SJSA1 (cell line): ENCODE results near the gene REX1BD. TPM values are rescaled to one million over a fixed set of nuclear protein-coding genes. Genes with fewer than 3 reads are reported as not detected.

Experiments
- DNase-seq, 2 experiments: peaks; one replicate each; pipeline ENCODE4 v3.0.0-alpha.2; 2015 to 2020; ENCODE audit warnings: low spot score in 2 of 2, low read depth in 1 of 2
- H3K27ac ChIP-seq: fragments of 250-450 bp; sonication (Bioruptor Pico); 2 replicates; pipeline ENCODE4 v1.5.1; 2020; ENCODE audit warnings: mild to moderate bottlenecking, moderate library complexity
- H3K27me3 ChIP-seq: fragments of 250-450 bp; sonication (Bioruptor Pico); replicated peaks from 2 replicates; pipeline ENCODE4 v1.5.1; 2020; ENCODE audit warnings: mild to moderate bottlenecking, moderate library complexity
- H3K36me3 ChIP-seq: fragments of 250-450 bp; sonication (Bioruptor Pico); 2 replicates; pipeline ENCODE4 v1.5.1; 2020; ENCODE audit warnings: mild to moderate bottlenecking
- H3K4me1 ChIP-seq: fragments of 250-450 bp; sonication (Bioruptor Pico); replicated peaks from 2 replicates; pipeline ENCODE4 v1.6.1; 2021; ENCODE audit warnings: mild to moderate bottlenecking
- H3K4me3 ChIP-seq: fragments of 250-450 bp; sonication (Bioruptor Pico); 2 replicates; pipeline ENCODE4 v1.5.1; 2020; ENCODE audit warnings: mild to moderate bottlenecking
- H3K9me3 ChIP-seq: fragments of 250-450 bp; sonication (Bioruptor Pico); replicated peaks from 2 replicates; pipeline ENCODE4 v1.5.1; 2020; ENCODE audit warnings: mild to moderate bottlenecking
- total RNA-seq: library from RNA; depleted of rRNA; stranded (reverse); fragments of >200 nt; shearing (Covaris generic); gene quantifications from 2 replicates; pipeline ENCODE4 v1.2.3, GENCODE V29; 2014

REX1BD gene
- total RNA-seq, 1 experiment from 2014 or later = 84.0 TPM

GRCh38 chr19:18610556-18611326 lies 22.1 kb downstream of the REX1BD start:
- DNase-seq = no peak
- H3K36me3 ChIP-seq = no peaks in the 10 kb centered on the region
- no peak overlapping the region for H3K4me3 ChIP-seq
- no peaks in the 10 kb centered on the region for H3K9me3 ChIP-seq
- H3K4me1 ChIP-seq = peaks cover 16% of the 10 kb centered on the region
- no peak overlapping the region for H3K27ac ChIP-seq
- peaks cover 88% of the 10 kb centered on the region for H3K27me3 ChIP-seq

- Histone ChIP-seq H3K4me3 (no peak overlapping the region), H3K9me3 (no peaks in the 10 kb centered on the region), H3K27me3 (peaks cover 82% of the 10 kb centered on the region), H3K27ac (no peak overlapping the region), H3K4me1 (peaks cover 16% of the 10 kb centered on the region), H3K36me3 (no peaks in the 10 kb centered on the region)
- no peak for DNase-seq
These were observed 22.9 kb downstream of the REX1BD start for GRCh38 chr19:18611327-18612050.

- peak overlapping the region; percentile 17; the same call in 1 of the 2 replicates for H3K4me3 ChIP-seq
- H3K27me3 ChIP-seq = peaks cover 81% of the 10 kb centered on the region
- no peaks in the 10 kb centered on the region for H3K36me3 ChIP-seq
- peaks cover 16% of the 10 kb centered on the region for H3K4me1 ChIP-seq
- DNase-seq = no peak
- H3K9me3 ChIP-seq = no peaks in the 10 kb centered on the region; the same call in 1 of the 2 replicates
- no peak overlapping the region for H3K27ac ChIP-seq
These were observed 23.6 kb downstream of the REX1BD start for GRCh38 chr19:18612051-18612771.

- peaks cover 74% of the 10 kb centered on the region for H3K27me3 ChIP-seq
- H3K9me3 ChIP-seq = no peaks in the 10 kb centered on the region; the same call in 1 of the 2 replicates
- no peak for DNase-seq
- H3K36me3 ChIP-seq = no peaks in the 10 kb centered on the region
- no peak within 1 kb of the TSS for H3K27ac ChIP-seq
- peaks cover 12% of the 10 kb centered on the region for H3K4me1 ChIP-seq
- peak within 1 kb of the TSS; percentile 17; the same call in 1 of the 2 replicates for H3K4me3 ChIP-seq
These were observed 24.4 kb downstream of the REX1BD start, which contains the start of gene TMEM59L for GRCh38 chr19:18612772-18613588. Gene TMEM59L, plus strand, starts transcription at chr19:18612870. Its CDS starts 89 bp downstream, at chr19:18612959.

- Histone ChIP-seq H3K4me3 (no peak overlapping the region), H3K4me1 (peaks cover 12% of the 10 kb centered on the region), H3K36me3 (no peaks in the 10 kb centered on the region), H3K27ac (no peak overlapping the region), H3K9me3 (no peaks in the 10 kb centered on the region; the same call in 1 of the 2 replicates), H3K27me3 (peaks cover 66% of the 10 kb centered on the region)
- DNase-seq = no peak
These were observed 25.1 kb downstream of the REX1BD start for GRCh38 chr19:18613589-18614234.

- H3K9me3 ChIP-seq = no peaks in the 10 kb centered on the region; the same call in 1 of the 2 replicates
- DNase-seq = no peak
- H3K27me3 ChIP-seq = peaks cover 45% of the 10 kb centered on the region
- H3K4me1 ChIP-seq = peaks cover 10% of the 10 kb centered on the region
- no peaks in the 10 kb centered on the region for H3K36me3 ChIP-seq
- no peak overlapping the region for H3K27ac ChIP-seq
- no peak overlapping the region for H3K4me3 ChIP-seq
These were observed 27.4 kb downstream of the REX1BD start for GRCh38 chr19:18616023-18616422.

- H3K36me3 ChIP-seq = no peaks in the 10 kb centered on the region
These were observed 29.0 kb downstream of the REX1BD start for GRCh38 chr19:18617562-18617961.

GRCh38 chr19:18618236-18618635 lies 29.6 kb downstream of the REX1BD start:
- H3K27me3 ChIP-seq = peaks cover 26% of the 10 kb centered on the region
- no peak overlapping the region for H3K27ac ChIP-seq
- H3K4me1 ChIP-seq = no peaks in the 10 kb centered on the region
- DNase-seq = no peak
- no peaks in the 10 kb centered on the region for H3K36me3 ChIP-seq
- H3K9me3 ChIP-seq = no peaks in the 10 kb centered on the region; the same call in 1 of the 2 replicates
- no peak overlapping the region for H3K4me3 ChIP-seq

More at GRCh38 chr19:18617562-18617961, 29.0 kb downstream of the REX1BD start:
- no peaks in the 10 kb centered on the region; the same call in 1 of the 2 replicates for H3K9me3 ChIP-seq
- H3K27me3 ChIP-seq = peaks cover 32% of the 10 kb centered on the region
- no peak for DNase-seq
- no peak overlapping the region for H3K4me3 ChIP-seq
- no peak overlapping the region for H3K27ac ChIP-seq
- peaks cover 4% of the 10 kb centered on the region for H3K4me1 ChIP-seq

- peaks cover 5% of the 10 kb centered on the region for H3K27me3 ChIP-seq
- H3K4me3 ChIP-seq = no peak overlapping the region
- H3K27ac ChIP-seq = no peak overlapping the region
- no peaks in the 10 kb centered on the region; the same call in 1 of the 2 replicates for H3K9me3 ChIP-seq
- no peak for DNase-seq
- H3K36me3 ChIP-seq = no peaks in the 10 kb centered on the region
- no peaks in the 10 kb centered on the region for H3K4me1 ChIP-seq
These were observed 31.7 kb downstream of the REX1BD start for GRCh38 chr19:18620311-18620710.

- Histone ChIP-seq H3K36me3 (no peaks in the 10 kb centered on the region), H3K27me3 (no peaks in the 10 kb centered on the region; the same call in 1 of the 2 replicates), H3K4me1 (no peaks in the 10 kb centered on the region), H3K27ac (no peak overlapping the region), H3K4me3 (no peak overlapping the region), H3K9me3 (no peaks in the 10 kb centered on the region; the same call in 1 of the 2 replicates)
- no peak for DNase-seq
These were observed 32.3 kb downstream of the REX1BD start for GRCh38 chr19:18620902-18621301.

GRCh38 chr19:18626906-18627305 lies 38.3 kb downstream of the REX1BD start:
- H3K9me3 ChIP-seq = no peaks in the 10 kb centered on the region; the same call in 1 of the 2 replicates
- no peak overlapping the region for H3K27ac ChIP-seq
- no peak overlapping the region for H3K4me3 ChIP-seq
- H3K36me3 ChIP-seq = no peaks in the 10 kb centered on the region
- no peak for DNase-seq
- H3K4me1 ChIP-seq = no peaks in the 10 kb centered on the region
- H3K27me3 ChIP-seq = no peaks in the 10 kb centered on the region
